K562 (cell line): ENCODE measurements around the gene IDUA. TPM values are rescaled to one million over a fixed set of nuclear protein-coding genes. Genes with fewer than 3 reads are reported as not detected.

Experiments used
- COPS2 ChIP-seq: fragments of 450-650 bp; conservative IDR thresholded peaks from 2 replicates; pipeline ENCODE4 v1.6.1; 2016; ENCODE audit warnings: mild to moderate bottlenecking, moderate library complexity
- DACH1 ChIP-seq: fragments of 450-650 bp; IDR thresholded peaks from 2 replicates; pipeline ENCODE4 v1.6.1; 2018; ENCODE audit not compliant: partially characterized antibody
- GATAD2B ChIP-seq: fragments of 450-650 bp; IDR thresholded peaks from 2 replicates; pipeline ENCODE4 v1.6.1; 2017; ENCODE audit warnings: mild to moderate bottlenecking, borderline replicate concordance
- HNRNPL ChIP-seq: fragments of 200-400 bp; formaldehyde crosslinking; IDR thresholded peaks from 2 replicates; pipeline ENCODE4 v1.6.1; 2017; ENCODE audit warnings: low read depth, mild to moderate bottlenecking, low read length
- HSF4 ChIP-seq: fragments of 250-450 bp; sonication (Bioruptor Pico); IDR thresholded peaks from 2 replicates; pipeline ENCODE4 v2.1.2; 2022; ENCODE audit warnings: mild to moderate bottlenecking, moderate library complexity, borderline replicate concordance
- KAT8 ChIP-seq: fragments of 450-650 bp; IDR thresholded peaks from 2 replicates; pipeline ENCODE4 v1.6.1; 2016; ENCODE audit warnings: low read depth, mild to moderate bottlenecking
- KDM2B ChIP-seq: fragments of 250-450 bp; sonication (Bioruptor Pico); IDR thresholded peaks from 2 replicates; pipeline ENCODE4 v1.8.0; 2021; ENCODE audit warnings: mild to moderate bottlenecking, moderate library complexity
- L3MBTL2 ChIP-seq: fragments of 450-650 bp; IDR thresholded peaks from 2 replicates; pipeline ENCODE4 v1.6.1; 2016; ENCODE audit warnings: mild to moderate bottlenecking, moderate library complexity
- MCM3 ChIP-seq: fragments of 450-650 bp; IDR thresholded peaks from 2 replicates; pipeline ENCODE4 v1.6.1; 2016
- MTA2 ChIP-seq: fragments of 450-650 bp; IDR thresholded peaks from 2 replicates; pipeline ENCODE4 v1.6.1; 2016; ENCODE audit warnings: low read depth
- NCOA4 ChIP-seq: fragments of 450-650 bp; IDR thresholded peaks from 2 replicates; pipeline ENCODE4 v1.6.1; 2018; ENCODE audit warnings: mild to moderate bottlenecking; ENCODE audit not compliant: partially characterized antibody
- PHF21A ChIP-seq: fragments of 450-650 bp; IDR thresholded peaks from 2 replicates; pipeline ENCODE4 v1.6.1; 2017; ENCODE audit warnings: low read depth, borderline replicate concordance
- POLR2G ChIP-seq: fragments of 200-400 bp; formaldehyde crosslinking; IDR thresholded peaks from 2 replicates; pipeline ENCODE4 v1.6.1; 2017; ENCODE audit warnings: low read depth, mild to moderate bottlenecking, antibody characterized with exemption, low read length, moderate library complexity
- RBM14 ChIP-seq: fragments of 200-400 bp; formaldehyde crosslinking; IDR thresholded peaks from 2 replicates; pipeline ENCODE4 v1.6.1; 2018; ENCODE audit warnings: low read depth, mild to moderate bottlenecking, low read length, moderate library complexity, borderline replicate concordance; ENCODE audit not compliant: insufficient read depth
- SMARCC2 ChIP-seq: fragments of 450-650 bp; IDR thresholded peaks from 2 replicates; pipeline ENCODE4 v1.6.1; 2017; ENCODE audit warnings: antibody characterized with exemption, moderate library complexity, mild to moderate bottlenecking, low read depth
- SNIP1 ChIP-seq: fragments of 450-650 bp; IDR thresholded peaks from 2 replicates; pipeline ENCODE4 v1.7.1; 2017; ENCODE audit warnings: low read depth, mild to moderate bottlenecking
- TAF9B ChIP-seq: fragments of 450-650 bp; IDR thresholded peaks from 2 replicates; pipeline ENCODE4 v1.6.1; 2018; ENCODE audit warnings: mild to moderate bottlenecking; ENCODE audit not compliant: partially characterized antibody
- TCF7 ChIP-seq: sonication (generic); IDR thresholded peaks from 2 replicates; pipeline ENCODE4 v1.6.1; 2016; ENCODE audit warnings: antibody characterized with exemption, borderline replicate concordance
- THRAP3 ChIP-seq: fragments of 450-650 bp; IDR thresholded peaks from 2 replicates; pipeline ENCODE4 v1.6.1; 2016; ENCODE audit warnings: mild to moderate bottlenecking, inconsistent platforms, borderline replicate concordance
- ZNF282 ChIP-seq: sonication (generic); formaldehyde crosslinking; IDR thresholded peaks from 2 replicates; pipeline ENCODE4 v1.8.1; 2023; ENCODE audit warnings: missing genetic modification reagents
- ZNF561 ChIP-seq: fragments of 450-650 bp; formaldehyde crosslinking; conservative IDR thresholded peaks from 2 replicates; pipeline ENCODE4 v1.4.0; 2020; ENCODE audit warnings: mild to moderate bottlenecking, moderate library complexity
- ZNF766 ChIP-seq: fragments of 200-800 bp; sonication (Bioruptor generic); conservative IDR thresholded peaks from 2 replicates; pipeline ENCODE4 v1.6.1; 2016; ENCODE audit warnings: missing genetic modification characterization, missing compliant biosample characterization
- polyA plus RNA-seq, 8 experiments: library from polyadenylated mRNA; depleted of rRNA in 4 of 8; stranded (reverse) in 5 of 8; unstranded in 3 of 8; fragments of >200 nt; fragmentation: Nextera tagmentation in 2 of 8; fragmentation: Illumina TruSeq in 1 of 8; extraction: Ambion mirVana in 2 of 8; extraction: Trizol in 1 of 8; gene quantifications; 2 replicates each; pipeline versions ENCODE4 v1.2.1 to v1.2.3, GENCODE V29; 2011 to 2014; ENCODE audit warnings: inconsistent platforms in 1 of 8, missing spikeins in 1 of 8
- total RNA-seq, 7 experiments: library from RNA; depleted of rRNA in 6 of 7; stranded (reverse); fragments of >200 nt in 6 of 7; fragmentation: Illumina TruSeq in 2 of 7; extraction: Trizol in 2 of 7; gene quantifications; 2 replicates each; pipeline versions ENCODE4 v1.2.1 to v1.2.3, GENCODE V29; 2011 to 2021; ENCODE audit warnings: low replicate concordance in 1 of 7
- TF ChIP-seq, protein P1 (sequence below): fragments of 450-650 bp; IDR thresholded peaks from 2 replicates; pipeline ENCODE4 v1.6.1; 2018; ENCODE audit not compliant: partially characterized antibody
- TF ChIP-seq, protein P2 (sequence below): fragments of 450-650 bp; IDR thresholded peaks from 2 replicates; pipeline ENCODE4 v1.6.1; 2014; ENCODE audit warnings: low read depth, mild to moderate bottlenecking, moderate library complexity, borderline replicate concordance
- TF ChIP-seq, protein P3 (sequence below): fragments of 450-650 bp; formaldehyde crosslinking; IDR thresholded peaks from 2 replicates; pipeline ENCODE4 v1.4.0; 2022; ENCODE audit warnings: mild to moderate bottlenecking, moderate library complexity

IDUA gene
- total and polyA plus RNA-seq, 9 of the 15 experiments (the other 6 are each of a cell fraction or from before 2014, with no cell fraction given), result 0.04 to 16.1 (median 1.2) TPM

DNA sequence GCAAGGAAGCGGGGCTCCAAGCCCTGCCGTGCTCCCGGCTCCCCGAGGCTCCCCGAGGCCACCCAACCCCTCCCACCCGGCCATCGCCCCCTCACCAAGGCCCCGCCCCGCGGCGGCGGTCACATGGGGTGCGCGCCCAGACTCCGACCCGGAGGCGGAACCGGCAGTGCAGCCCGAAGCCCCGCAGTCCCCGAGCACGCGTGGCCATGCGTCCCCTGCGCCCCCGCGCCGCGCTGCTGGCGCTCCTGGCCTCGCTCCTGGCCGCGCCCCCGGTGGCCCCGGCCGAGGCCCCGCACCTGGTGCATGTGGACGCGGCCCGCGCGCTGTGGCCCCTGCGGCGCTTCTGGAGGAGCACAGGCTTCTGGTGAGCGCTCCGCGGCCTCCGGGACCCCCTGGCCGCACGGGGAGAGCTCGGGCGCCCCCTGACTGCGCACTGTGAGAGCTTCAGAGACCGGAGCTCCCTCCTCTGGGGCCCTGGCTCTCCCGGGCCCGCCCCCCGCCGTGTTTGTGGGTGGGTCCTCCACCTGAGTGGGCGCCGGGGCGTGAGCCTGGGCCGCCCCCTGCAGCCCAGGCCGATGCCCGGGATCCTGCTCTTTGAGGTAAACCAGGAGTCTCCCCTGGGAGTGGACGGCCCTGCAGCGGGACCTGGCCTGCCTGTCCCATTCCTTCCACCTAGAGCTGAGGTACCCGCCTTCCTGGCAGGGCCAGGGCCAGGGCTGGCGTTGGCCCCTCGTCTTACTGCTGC is at the start of gene IDUA (continued):
- no peak for TF ChIP-seq THRAP3
- TF ChIP-seq L3MBTL2, result peak; percentile 95
- no peak for TF ChIP-seq DACH1
- TF ChIP-seq TCF7, result no peak
- TF ChIP-seq PHF21A, result no peak
- peak; percentile 100 for TF ChIP-seq GATAD2B
- no peak for TF ChIP-seq COPS2
- TF ChIP-seq ZNF282 (CRISPR knock-in tag), result 0 out of 2 replicates have a peak, but pooled peaks have one; percentile 46
- TF ChIP-seq RBM14, result no peak
- TF ChIP-seq HNRNPL, result peak; percentile 65; the same call in 1 of the 2 replicates
- TF ChIP-seq POLR2G, result peak; percentile 91
- TF ChIP-seq ZNF766 (CRISPR knock-in tag), result no peak
- TF ChIP-seq TAF9B, result no peak
- TF ChIP-seq KAT8, result no peak
- no peak for TF ChIP-seq ZNF561 (CRISPR knock-in tag)
- TF ChIP-seq MTA2, result no peak
- no peak for TF ChIP-seq MCM3
- peak; percentile 71; the same call in 1 of the 2 replicates for TF ChIP-seq KDM2B (CRISPR knock-in tag)
- no peak for TF ChIP-seq SNIP1
- TF ChIP-seq, protein P1, sequence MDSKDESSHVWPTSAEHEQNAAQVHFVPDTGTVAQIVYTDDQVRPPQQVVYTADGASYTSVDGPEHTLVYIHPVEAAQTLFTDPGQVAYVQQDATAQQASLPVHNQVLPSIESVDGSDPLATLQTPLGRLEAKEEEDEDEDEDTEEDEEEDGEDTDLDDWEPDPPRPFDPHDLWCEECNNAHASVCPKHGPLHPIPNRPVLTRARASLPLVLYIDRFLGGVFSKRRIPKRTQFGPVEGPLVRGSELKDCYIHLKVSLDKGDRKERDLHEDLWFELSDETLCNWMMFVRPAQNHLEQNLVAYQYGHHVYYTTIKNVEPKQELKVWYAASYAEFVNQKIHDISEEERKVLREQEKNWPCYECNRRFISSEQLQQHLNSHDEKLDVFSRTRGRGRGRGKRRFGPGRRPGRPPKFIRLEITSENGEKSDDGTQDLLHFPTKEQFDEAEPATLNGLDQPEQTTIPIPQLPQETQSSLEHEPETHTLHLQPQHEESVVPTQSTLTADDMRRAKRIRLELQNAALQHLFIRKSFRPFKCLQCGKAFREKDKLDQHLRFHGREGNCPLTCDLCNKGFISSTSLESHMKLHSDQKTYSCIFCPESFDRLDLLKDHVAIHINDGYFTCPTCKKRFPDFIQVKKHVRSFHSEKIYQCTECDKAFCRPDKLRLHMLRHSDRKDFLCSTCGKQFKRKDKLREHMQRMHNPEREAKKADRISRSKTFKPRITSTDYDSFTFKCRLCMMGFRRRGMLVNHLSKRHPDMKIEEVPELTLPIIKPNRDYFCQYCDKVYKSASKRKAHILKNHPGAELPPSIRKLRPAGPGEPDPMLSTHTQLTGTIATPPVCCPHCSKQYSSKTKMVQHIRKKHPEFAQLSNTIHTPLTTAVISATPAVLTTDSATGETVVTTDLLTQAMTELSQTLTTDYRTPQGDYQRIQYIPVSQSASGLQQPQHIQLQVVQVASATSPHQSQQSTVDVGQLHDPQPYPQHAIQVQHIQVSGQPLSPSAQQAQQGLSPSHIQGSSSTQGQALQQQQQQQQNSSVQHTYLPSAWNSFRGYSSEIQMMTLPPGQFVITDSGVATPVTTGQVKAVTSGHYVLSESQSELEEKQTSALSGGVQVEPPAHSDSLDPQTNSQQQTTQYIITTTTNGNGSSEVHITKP, result no peak
- TF ChIP-seq HSF4 (CRISPR knock-in tag), result no peak
- TF ChIP-seq, protein P2, sequence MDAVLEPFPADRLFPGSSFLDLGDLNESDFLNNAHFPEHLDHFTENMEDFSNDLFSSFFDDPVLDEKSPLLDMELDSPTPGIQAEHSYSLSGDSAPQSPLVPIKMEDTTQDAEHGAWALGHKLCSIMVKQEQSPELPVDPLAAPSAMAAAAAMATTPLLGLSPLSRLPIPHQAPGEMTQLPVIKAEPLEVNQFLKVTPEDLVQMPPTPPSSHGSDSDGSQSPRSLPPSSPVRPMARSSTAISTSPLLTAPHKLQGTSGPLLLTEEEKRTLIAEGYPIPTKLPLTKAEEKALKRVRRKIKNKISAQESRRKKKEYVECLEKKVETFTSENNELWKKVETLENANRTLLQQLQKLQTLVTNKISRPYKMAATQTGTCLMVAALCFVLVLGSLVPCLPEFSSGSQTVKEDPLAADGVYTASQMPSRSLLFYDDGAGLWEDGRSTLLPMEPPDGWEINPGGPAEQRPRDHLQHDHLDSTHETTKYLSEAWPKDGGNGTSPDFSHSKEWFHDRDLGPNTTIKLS, result peak; percentile 66; the same call in 1 of the 2 replicates
- no peak for TF ChIP-seq NCOA4
- no peak for TF ChIP-seq SMARCC2
- TF ChIP-seq, protein P3, sequence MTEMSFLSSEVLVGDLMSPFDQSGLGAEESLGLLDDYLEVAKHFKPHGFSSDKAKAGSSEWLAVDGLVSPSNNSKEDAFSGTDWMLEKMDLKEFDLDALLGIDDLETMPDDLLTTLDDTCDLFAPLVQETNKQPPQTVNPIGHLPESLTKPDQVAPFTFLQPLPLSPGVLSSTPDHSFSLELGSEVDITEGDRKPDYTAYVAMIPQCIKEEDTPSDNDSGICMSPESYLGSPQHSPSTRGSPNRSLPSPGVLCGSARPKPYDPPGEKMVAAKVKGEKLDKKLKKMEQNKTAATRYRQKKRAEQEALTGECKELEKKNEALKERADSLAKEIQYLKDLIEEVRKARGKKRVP (CRISPR knock-in tag), result no peak
